Gastroesophageal sphincter (tissue), 4 donors: ENCODE results near the gene ARHGAP44. TPM values are rescaled to one million over a fixed set of nuclear protein-coding genes. Genes with fewer than 3 reads are reported as not detected.
"Not testable (repeated sequence)": the region's sequence is repeated elsewhere in the genome, so short reads cannot be mapped to it uniquely, and the experiment has no call there.

Experiments
- ATAC-seq: fragments of 150-250 bp; one replicate; pipeline ENCODE4 v1.9.1; 2016; ENCODE audit warnings: mild to moderate bottlenecking, moderate library complexity
- H3K27ac ChIP-seq, 4 donors: fragments of 200-600 bp; sonication (generic) in 3 of 4; 1 replicate in 3 of 4; 2 replicates in 1 of 4; pipeline ENCODE4 v1.5.1; 2016 to 2019
- H3K27me3 ChIP-seq: fragments of 200-600 bp; sonication (generic); one replicate; pipeline ENCODE4 v1.5.1; 2019
- H3K36me3 ChIP-seq, 2 donors: fragments of 200-600 bp; sonication (generic); one replicate each; pipeline ENCODE4 v1.5.1; 2019; ENCODE audit warnings: control low read depth in 1 of 2
- H3K4me1 ChIP-seq, 3 donors: fragments of 200-600 bp; sonication (generic); 1 replicate in 2 of 3; 2 replicates in 1 of 3; pipeline ENCODE4 v1.5.1; 2016 to 2019; ENCODE audit warnings: control low read depth in 2 of 3
- H3K4me3 ChIP-seq, 2 donors: fragments of 200-600 bp; sonication (generic); one replicate each; pipeline ENCODE4 v1.5.1; 2019; ENCODE audit warnings: mild to moderate bottlenecking in 1 of 2, moderate library complexity in 1 of 2
- H3K9me3 ChIP-seq, 3 donors: fragments of 200-600 bp; sonication (generic); one replicate each; pipeline ENCODE4 v1.5.1; 2017 to 2019; ENCODE audit warnings: control low read depth in 2 of 3
- CTCF ChIP-seq, 4 experiments: fragments of 200-600 bp in 2 of 4; fragments of 450-650 bp in 2 of 4; sonication (generic) in 1 of 4; IDR thresholded peaks; one replicate each; pipeline ENCODE4 v1.5.1; 2017 to 2019; ENCODE audit warnings: antibody characterized with exemption in 4 of 4, mild to moderate bottlenecking in 2 of 4, moderate library complexity in 2 of 4
- EP300 ChIP-seq: sonication (generic); formaldehyde crosslinking; IDR thresholded peaks from one replicate; pipeline ENCODE4 v1.6.1; 2017; ENCODE audit warnings: antibody characterized with exemption, mild to moderate bottlenecking
- POLR2A ChIP-seq, 2 donors: fragments of 450-650 bp; IDR thresholded peaks; one replicate each; pipeline ENCODE4 v1.6.1; 2017; ENCODE audit warnings: antibody characterized with exemption in 2 of 2, mild to moderate bottlenecking in 2 of 2, moderate library complexity in 1 of 2
- POLR2AphosphoS5 ChIP-seq: sonication (generic); formaldehyde crosslinking; IDR thresholded peaks from one replicate; pipeline ENCODE4 v1.6.1; 2017; ENCODE audit warnings: antibody characterized with exemption
- WGBS, 2 donors: methylation state at CpG; one replicate each; pipeline ENCODE4 v1.1.5; 2018; ENCODE audit warnings: low coverage in 1 of 2; 5-methylcytosine and 5-hydroxymethylcytosine counted together
- total RNA-seq, 4 donors: library from RNA; depleted of rRNA; stranded (reverse); fragments of >200 nt; gene quantifications; one replicate each; pipeline ENCODE4 v1.1.0, GENCODE V29; 2016

Gene ARHGAP44
- total RNA-seq, 4 donors from 2014 or later, result 4.7 to 12.5 (median 6.5) TPM

- no peaks in the 10 kb centered on the region for H3K9me3 ChIP-seq
- H3K27ac ChIP-seq, result no peak overlapping the region
- 83 to 100% methylated on average over 2 of the region's 3 CpGs for WGBS, 2 donors
- no peaks in the 10 kb centered on the region for H3K27me3 ChIP-seq
- no peak overlapping the region for H3K4me3 ChIP-seq
- H3K4me1 ChIP-seq, result no peaks in the 10 kb centered on the region
- TF ChIP-seq POLR2A (IDR thresholded peaks at IDR 0.05) (no peak), EP300 (no peak), POLR2AphosphoS5 (no peak), CTCF (IDR thresholded peaks at IDR 0.05) (no peak)
- no peaks in the 10 kb centered on the region for H3K36me3 ChIP-seq
- no peak for ATAC-seq
These were observed 76.5 kb downstream of the ARHGAP44 start for GRCh38 chr17:12865769-12866168.

GRCh38 chr17:12866244-12866643, 76.9 kb downstream of the ARHGAP44 start:
- no peak for ATAC-seq
- H3K27ac ChIP-seq, result no peak overlapping the region
- TF ChIP-seq EP300, result no peak
- no peak for TF ChIP-seq POLR2A (IDR thresholded peaks at IDR 0.05)
- TF ChIP-seq CTCF (IDR thresholded peaks at IDR 0.05), result no peak
- TF ChIP-seq POLR2AphosphoS5, result no peak
- no peak overlapping the region for H3K4me3 ChIP-seq
- WGBS, 2 donors, result 58 to 88% methylated on average over 2 to 4 of the region's 4 CpGs
- no peaks in the 10 kb centered on the region for H3K27me3 ChIP-seq
- H3K36me3 ChIP-seq, result no peaks in the 10 kb centered on the region
- H3K4me1 ChIP-seq, result no peaks in the 10 kb centered on the region
- no peaks in the 10 kb centered on the region for H3K9me3 ChIP-seq

- no peaks in the 10 kb centered on the region for H3K27me3 ChIP-seq
- H3K4me1 ChIP-seq, result no peaks in the 10 kb centered on the region
- no peak for ATAC-seq
- TF ChIP-seq POLR2A (IDR thresholded peaks at IDR 0.05), result no peak
- no peak overlapping the region for H3K27ac ChIP-seq
- WGBS, 2 donors, result 86 to 87% methylated on average over 5 of the region's 5 CpGs
- H3K4me3 ChIP-seq, result no peak overlapping the region
- H3K9me3 ChIP-seq, result peaks cover 0 to 9% (median 0%) of the 10 kb centered on the region in 3 donors
- H3K36me3 ChIP-seq, result no peaks in the 10 kb centered on the region
These were observed 78.4 kb downstream of the ARHGAP44 start for GRCh38 chr17:12867726-12868125.

GRCh38 chr17:12873415-12874125, 84.3 kb downstream of the ARHGAP44 start:
- 89% methylated on average over 5 to 6 of the region's 7 CpGs for WGBS, 2 donors
- H3K4me3 ChIP-seq, H3K27me3 ChIP-seq, H3K36me3 ChIP-seq, H3K9me3 ChIP-seq, H3K4me1 ChIP-seq, ATAC-seq, H3K27ac ChIP-seq: not testable (repeated sequence)

- ATAC-seq, result no peak
- H3K9me3 ChIP-seq, result no peaks in the 10 kb centered on the region
- H3K36me3 ChIP-seq, result no peaks in the 10 kb centered on the region
- H3K4me3 ChIP-seq, result no peak overlapping the region
- H3K27ac ChIP-seq, result no peak overlapping the region
- TF ChIP-seq EP300 (no peak), POLR2A (IDR thresholded peaks at IDR 0.05) (no peak), CTCF (IDR thresholded peaks at IDR 0.05) (no peak), POLR2AphosphoS5 (no peak)
- no peaks in the 10 kb centered on the region for H3K27me3 ChIP-seq
- H3K4me1 ChIP-seq, result no peaks in the 10 kb centered on the region
- WGBS, 2 donors, result 90 to 97% methylated on average over 6 to 7 of the region's 8 CpGs
These were observed 88.8 kb downstream of the ARHGAP44 start for GRCh38 chr17:12877953-12878669.

GRCh38 chr17:12879096-12879495, 89.8 kb downstream of the ARHGAP44 start:
- not testable (repeated sequence) for H3K27ac ChIP-seq, H3K27me3 ChIP-seq, H3K9me3 ChIP-seq, H3K4me1 ChIP-seq, H3K4me3 ChIP-seq, H3K36me3 ChIP-seq, ATAC-seq
- 82 to 94% methylated on average over 4 to 5 of the region's 5 CpGs for WGBS, 2 donors
